ENCODE measurements around the gene PARP4.
"Not testable (repeated sequence)": the region's sequence is repeated elsewhere in the genome, so short reads cannot be mapped to it uniquely, and the experiment has no call there.

PARP4 gene

GRCh38 chr13:24386816-24387708 is 125.5 kb downstream of the PARP4 start:
- Histone ChIP-seq H3K36me3 (ENCODE audit: insufficient read depth, low read length) (no peaks in the 10 kb centered on the region), H3K4me1 (ENCODE audit: insufficient read depth, low read length) (no peaks in the 10 kb centered on the region), H3K9ac (ENCODE audit: low read depth, low read length) (no peak overlapping the region), H3K9me3 (ENCODE audit: control insufficient read depth, insufficient read depth, low read length) (no peaks in the 10 kb centered on the region)

DNA sequence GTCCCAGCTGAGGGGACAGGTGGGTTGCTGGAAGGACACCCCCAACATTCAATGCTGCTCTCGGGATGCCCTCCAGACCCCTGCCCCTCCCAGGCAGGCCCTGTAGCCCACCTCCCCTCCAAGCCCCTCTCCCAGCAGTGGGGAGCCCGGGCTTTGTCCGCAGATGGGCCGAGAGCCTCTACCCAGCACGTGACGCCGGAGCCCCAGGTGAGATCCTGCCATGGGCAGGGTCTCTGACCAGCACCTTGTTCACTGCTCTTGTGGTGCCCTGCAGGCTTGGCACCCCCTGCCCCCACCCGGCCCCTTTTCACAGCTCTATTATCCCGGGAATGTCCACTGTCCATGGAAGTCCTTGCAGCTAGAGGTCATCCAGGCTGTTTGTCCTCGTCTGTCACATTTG is 126.7 kb downstream of the PARP4 start:
- H3K9ac ChIP-seq (ENCODE audit: low read depth, low read length) = no peak overlapping the region
- H3K4me1 ChIP-seq (ENCODE audit: insufficient read depth, low read length) = no peaks in the 10 kb centered on the region
- no peaks in the 10 kb centered on the region for H3K9me3 ChIP-seq (ENCODE audit: control insufficient read depth, insufficient read depth, low read length)
- H3K36me3 ChIP-seq (ENCODE audit: insufficient read depth, low read length) = no peaks in the 10 kb centered on the region

GRCh38 chr13:24384946-24385345 is 127.6 kb downstream of the PARP4 start:
- not testable (repeated sequence) for H3K9me3 ChIP-seq (ENCODE audit: control insufficient read depth, insufficient read depth, low read length); H3K9ac ChIP-seq (ENCODE audit: low read depth, low read length); H3K36me3 ChIP-seq (ENCODE audit: insufficient read depth, low read length); H3K4me1 ChIP-seq (ENCODE audit: insufficient read depth, low read length)

- not testable (repeated sequence) for H3K36me3 ChIP-seq (ENCODE audit: insufficient read depth, low read length); H3K9ac ChIP-seq (ENCODE audit: low read depth, low read length); H3K9me3 ChIP-seq (ENCODE audit: control insufficient read depth, insufficient read depth, low read length); H3K4me1 ChIP-seq (ENCODE audit: insufficient read depth, low read length)
Observed at GRCh38 chr13:24384091-24384490, 128.5 kb downstream of the PARP4 start.

GRCh38 chr13:24381541-24382265 is 130.9 kb downstream of the PARP4 start:
- Histone ChIP-seq H3K36me3 (ENCODE audit: insufficient read depth, low read length) (no peaks in the 10 kb centered on the region), H3K9me3 (ENCODE audit: control insufficient read depth, insufficient read depth, low read length) (no peaks in the 10 kb centered on the region)

GRCh38 chr13:24380881-24381280 is 131.7 kb downstream of the PARP4 start:
- H3K9ac ChIP-seq (ENCODE audit: low read depth, low read length); H3K4me1 ChIP-seq (ENCODE audit: insufficient read depth, low read length); H3K36me3 ChIP-seq (ENCODE audit: insufficient read depth, low read length); H3K9me3 ChIP-seq (ENCODE audit: control insufficient read depth, insufficient read depth, low read length): not testable (repeated sequence)

More at GRCh38 chr13:24381541-24382265, 130.9 kb downstream of the PARP4 start:
- Histone ChIP-seq H3K4me1 (ENCODE audit: insufficient read depth, low read length) (no peaks in the 10 kb centered on the region), H3K9ac (ENCODE audit: low read depth, low read length) (no peak overlapping the region)

DNA sequence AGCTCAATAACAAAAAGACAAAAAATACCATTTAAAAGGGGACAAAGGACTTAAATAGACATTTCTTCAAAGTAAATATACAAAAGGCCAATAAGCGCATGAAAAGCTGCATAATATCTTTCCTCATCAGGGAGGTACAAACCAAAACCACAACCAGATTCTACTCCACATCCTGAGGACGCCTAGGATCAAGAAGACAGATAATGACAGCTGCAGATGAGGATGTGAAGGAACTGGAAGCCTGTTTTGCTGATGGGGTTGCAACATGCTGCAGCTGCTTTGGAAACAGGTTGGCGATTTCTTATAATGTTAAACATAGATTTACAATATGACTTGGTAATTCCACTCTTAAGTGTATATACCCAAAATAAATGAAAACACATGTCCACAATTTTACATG is 132.4 kb downstream of the PARP4 start:
- not testable (repeated sequence) for H3K9me3 ChIP-seq (ENCODE audit: control insufficient read depth, insufficient read depth, low read length); H3K36me3 ChIP-seq (ENCODE audit: insufficient read depth, low read length); H3K4me1 ChIP-seq (ENCODE audit: insufficient read depth, low read length); H3K9ac ChIP-seq (ENCODE audit: low read depth, low read length)

DNA sequence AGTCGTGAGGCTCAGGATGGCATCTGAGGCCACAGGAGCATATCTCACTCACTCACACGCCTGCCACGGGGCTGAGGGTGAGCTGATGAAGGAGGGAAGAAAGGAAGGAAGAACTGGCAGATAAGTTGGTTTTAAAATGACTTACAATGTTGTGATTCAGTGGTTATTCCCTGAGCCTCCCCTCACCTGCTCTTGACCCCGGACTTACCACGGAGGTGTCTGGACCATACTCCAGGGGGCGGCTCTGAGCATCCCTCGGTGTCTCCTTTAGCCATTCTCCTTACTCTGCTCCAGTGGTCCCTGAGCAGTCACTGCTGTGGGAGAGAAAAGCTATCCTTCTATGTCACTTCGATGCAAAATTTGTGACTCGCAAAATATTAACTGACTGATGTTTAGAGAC is 141.3 kb downstream of the PARP4 start:
- H3K36me3 ChIP-seq (ENCODE audit: insufficient read depth, low read length); H3K9ac ChIP-seq (ENCODE audit: low read depth, low read length); H3K4me1 ChIP-seq (ENCODE audit: insufficient read depth, low read length); H3K9me3 ChIP-seq (ENCODE audit: control insufficient read depth, insufficient read depth, low read length): not testable (repeated sequence)
